A549 (cell line): ENCODE results near the gene AAGAB. TPM values are rescaled to one million over a fixed set of nuclear protein-coding genes. Genes with fewer than 3 reads are reported as not detected.

Experiments used
- ATAC-seq, 2 experiments: fragments of 200-7000 bp in 1 of 2; fragments of >200 bp in 1 of 2; cut with Nextera tagmentation in 1 of 2; cut with Tn5 transposase in 1 of 2; 3 replicates each; pipeline versions ENCODE4 v1.8.0 to v1.9.1; 2018 to 2020; ENCODE audit warnings: mild to moderate bottlenecking in 1 of 2, moderate library complexity in 1 of 2
- CTCF ChIA-PET: fragments of 300-600 bp; sonication (Branson Sonifier 250); formaldehyde crosslinking; extraction: SDS; loops from one replicate; lab custom pipeline; 2021; ENCODE audit warnings: antibody characterized with exemption, inconsistent platforms; lab: Yijun Ruan, JAX
- POLR2A ChIA-PET: fragments of 350-600 bp; formaldehyde crosslinking; extraction: SDS; loops from one replicate; lab custom pipeline; 2021; ENCODE audit warnings: antibody characterized with exemption, inconsistent platforms; lab: Yijun Ruan, JAX
- DNase-seq, 2 experiments: peaks; one replicate each; pipeline versions ENCODE4 v3.0.0 to v3.0.0-alpha.2; 2011 to 2016; ENCODE audit warnings: low read depth in 1 of 2, low spot score in 1 of 2
- FAIRE-seq: peaks from 2 replicates; lab custom pipeline; 2011; peaks lifted over from hg19 to GRCh38; lab: Jason Lieb, UNC
- H3K27ac ChIP-seq, 2 experiments: fragments of >200 bp; sonication (Bioruptor Twin); formaldehyde crosslinking; 3 replicates each; pipeline ENCODE4 v1.5.1; 2016 to 2017
- H3K4me1 ChIP-seq: fragments of >200 bp; sonication (Bioruptor Twin); formaldehyde crosslinking; 3 replicates; pipeline ENCODE4 v1.6.1; 2016
- H3K4me2 ChIP-seq: fragments of >200 bp; sonication (Bioruptor Twin); formaldehyde crosslinking; 3 replicates; pipeline ENCODE4 v1.6.1; 2016
- H3K4me3 ChIP-seq: fragments of >200 bp; sonication (Bioruptor Twin); formaldehyde crosslinking; 3 replicates; pipeline ENCODE4 v1.5.1; 2016
- H3K9me3 ChIP-seq: fragments of >200 bp; sonication (Bioruptor Twin); formaldehyde crosslinking; 3 replicates; pipeline ENCODE4 v1.6.1; 2016
- CHD4 ChIP-seq: fragments of 200-600 bp; sonication (generic); IDR thresholded peaks from 2 replicates; pipeline ENCODE4 v1.6.1; 2016; ENCODE audit warnings: antibody characterized with exemption, mild to moderate bottlenecking, borderline replicate concordance
- CTCF ChIP-seq: fragments of >200 bp; sonication (Bioruptor Twin); formaldehyde crosslinking; IDR thresholded peaks from 3 replicates; pipeline ENCODE4 v1.5.1; 2016
- EP300 ChIP-seq, 2 experiments: fragments of >200 bp; sonication (Bioruptor Twin); formaldehyde crosslinking; IDR thresholded peaks; 2 replicates in 1 of 2; 3 replicates in 1 of 2; pipeline ENCODE4 v1.6.1; 2016 to 2017
- FOSL2 ChIP-seq, 2 experiments: fragments of 450-650 bp in 1 of 2; fragments of >200 bp in 1 of 2; sonication (Bioruptor Twin) in 1 of 2; formaldehyde crosslinking; IDR thresholded peaks; 2 replicates each; pipeline versions ENCODE4 v1.5.0 to v1.6.1; 2016 to 2020; ENCODE audit warnings: mild to moderate bottlenecking in 1 of 2, moderate library complexity in 1 of 2
- HDAC2 ChIP-seq: fragments of 200-600 bp; sonication (generic); IDR thresholded peaks from 2 replicates; pipeline ENCODE4 v1.6.1; 2016
- HOXA7 ChIP-seq: fragments of 250-450 bp; sonication (Bioruptor Pico); IDR thresholded peaks from 2 replicates; pipeline ENCODE4 v1.5.0; 2020; ENCODE audit warnings: mild to moderate bottlenecking, moderate library complexity
- HOXB5 ChIP-seq: fragments of 250-450 bp; sonication (Bioruptor Pico); IDR thresholded peaks from 2 replicates; pipeline ENCODE4 v1.5.0; 2020; ENCODE audit warnings: mild to moderate bottlenecking, moderate library complexity
- JUNB ChIP-seq: fragments of >200 bp; sonication (Bioruptor Twin); formaldehyde crosslinking; IDR thresholded peaks from 2 replicates; pipeline ENCODE4 v1.6.1; 2016
- MAZ ChIP-seq: fragments of 150-350 bp; IDR thresholded peaks from 2 replicates; pipeline ENCODE4 v1.6.1; 2014; ENCODE audit warnings: antibody characterized with exemption, low read depth, low read length, borderline replicate concordance
- NFE2L2 ChIP-seq: fragments of 150-350 bp; conservative IDR thresholded peaks from 2 replicates; pipeline ENCODE4 v1.6.1; 2014; ENCODE audit warnings: low read length
- NPAS2 ChIP-seq: fragments of 250-450 bp; sonication (Bioruptor Pico); IDR thresholded peaks from 2 replicates; pipeline ENCODE4 v1.8.0; 2022; ENCODE audit warnings: mild to moderate bottlenecking, moderate library complexity, borderline replicate concordance
- PBX3 ChIP-seq: IDR thresholded peaks from 2 replicates; pipeline ENCODE4 v1.6.1; 2012
- PHF8 ChIP-seq: fragments of 200-600 bp; sonication (generic); IDR thresholded peaks from 2 replicates; pipeline ENCODE4 v1.6.1; 2016; ENCODE audit warnings: low read depth, mild to moderate bottlenecking, antibody characterized with exemption, moderate library complexity, borderline replicate concordance
- RAD21 ChIP-seq, 2 experiments: fragments of >200 bp in 1 of 2; sonication (Bioruptor Twin) in 1 of 2; formaldehyde crosslinking in 1 of 2; IDR thresholded peaks in 1 of 2; conservative IDR thresholded peaks in 1 of 2; 2 replicates in 1 of 2; 3 replicates in 1 of 2; pipeline ENCODE4 v1.6.1; 2012 to 2018; ENCODE audit warnings: inconsistent platforms in 1 of 2
- RARB ChIP-seq: fragments of 250-450 bp; sonication (Bioruptor Pico); IDR thresholded peaks from 2 replicates; pipeline ENCODE4 v1.8.0; 2021; ENCODE audit warnings: mild to moderate bottlenecking, moderate library complexity
- SMC3 ChIP-seq: fragments of >200 bp; sonication (Bioruptor Twin); formaldehyde crosslinking; IDR thresholded peaks from 3 replicates; pipeline ENCODE4 v1.6.1; 2018; ENCODE audit warnings: inconsistent platforms
- TP53 ChIP-seq: fragments of 250-450 bp; sonication (Bioruptor Pico); IDR thresholded peaks from 2 replicates; pipeline ENCODE4 v1.5.0; 2021; ENCODE audit warnings: mild to moderate bottlenecking, moderate library complexity
- ZC3H11A ChIP-seq: fragments of 450-650 bp; IDR thresholded peaks from 2 replicates; pipeline ENCODE4 v1.6.1; 2014; ENCODE audit warnings: antibody characterized with exemption, mild to moderate bottlenecking
- ZFP36 ChIP-seq: fragments of 450-650 bp; IDR thresholded peaks from 2 replicates; pipeline ENCODE4 v1.6.1; 2014; ENCODE audit warnings: borderline replicate concordance; ENCODE audit not compliant: partially characterized antibody
- ZNF302 ChIP-seq: fragments of 250-450 bp; sonication (Bioruptor Pico); IDR thresholded peaks from 2 replicates; pipeline ENCODE4 v1.9.0; 2021; ENCODE audit warnings: inconsistent platforms, mild to moderate bottlenecking, moderate library complexity
- ZSCAN20 ChIP-seq: fragments of 250-450 bp; sonication (Bioruptor Pico); IDR thresholded peaks from 2 replicates; pipeline ENCODE4 v1.8.0; 2022; ENCODE audit warnings: mild to moderate bottlenecking, moderate library complexity
- WGBS: methylation state at CpG from one replicate; pipeline ENCODE4 v1.1.6; 2017; ENCODE audit errors: missing lambda C conversion rate; 5-methylcytosine and 5-hydroxymethylcytosine counted together
- polyA plus RNA-seq, 4 experiments: library from polyadenylated mRNA; depleted of rRNA in 3 of 4; stranded (reverse); fragments of >200 nt; fragmentation: RNase III in 1 of 4; extraction: RNeasy Plus Mini Kit Qiagen cat#74134 plus additional on column Dnase treatment in 1 of 4; gene quantifications; 2 replicates in 3 of 4; 3 replicates in 1 of 4; pipeline ENCODE4 v1.2.3, GENCODE V29; 2011 to 2017
- TF ChIP-seq, protein P1 (sequence below): fragments of 200-600 bp; sonication (generic); IDR thresholded peaks from 2 replicates; pipeline ENCODE4 v1.6.1; 2016; ENCODE audit warnings: antibody characterized with exemption, mild to moderate bottlenecking, moderate library complexity

AAGAB gene
- polyA plus RNA-seq, 2 of the 4 experiments (the other 2 are of a cell fraction) = 68.9 to 107 TPM

DNA sequence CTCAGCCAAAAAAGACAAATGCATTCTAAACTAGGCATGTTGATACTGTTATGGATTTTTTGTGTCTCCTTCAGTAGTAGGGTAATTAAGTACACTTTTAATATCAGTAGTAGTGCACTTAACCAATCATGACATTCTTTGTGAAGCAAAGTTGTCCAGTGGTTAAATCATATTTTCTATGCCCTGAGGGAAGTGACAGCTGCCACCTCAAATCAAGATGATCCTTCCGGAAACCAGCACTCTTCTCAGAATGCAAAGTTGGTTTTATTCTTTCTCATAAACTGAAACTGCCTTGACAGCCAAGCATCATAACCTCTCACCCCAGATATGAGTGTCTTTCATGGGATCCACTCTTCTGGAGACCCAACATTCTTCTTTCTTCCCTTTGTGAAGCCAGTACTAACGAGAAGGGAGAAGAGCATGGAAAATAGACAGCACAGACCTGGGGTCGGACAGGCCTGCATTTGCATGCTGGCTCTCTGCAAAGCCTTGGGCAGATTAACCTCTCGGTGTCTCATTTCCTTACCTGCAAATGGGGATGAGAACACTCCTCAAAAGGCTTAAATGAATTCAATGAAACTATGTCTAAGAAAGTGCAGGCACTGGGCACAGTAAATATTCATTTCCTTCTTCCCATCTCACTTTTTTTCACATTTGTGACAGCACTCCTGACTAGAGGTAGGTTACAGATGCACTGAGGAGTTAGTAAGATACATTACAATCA lies 13.2 kb downstream of the AAGAB start:
- no peak overlapping the region for H3K27ac ChIP-seq
- FAIRE-seq = no peak
- no peak for DNase-seq
- no peak overlapping the region for H3K4me3 ChIP-seq
- CTCF ChIA-PET = interaction anchor here (0.9 to 2.9 kb wide), 18 partner anchors 10 to 587 kb away, joined by 3 to 15 read pairs (median 4); partner anchors contain the start of gene AAGAB
- H3K4me1 ChIP-seq = peaks cover 41% of the 10 kb centered on the region
- POLR2A ChIA-PET = no interaction called here
- WGBS = 85% methylated on average over 4 of the region's 4 CpGs
- TF ChIP-seq PHF8 (no peak), TP53 (CRISPR knock-in tag) (no peak), ZC3H11A (no peak), NFE2L2 (no peak), MAZ (no peak)
- TF ChIP-seq, protein P1, sequence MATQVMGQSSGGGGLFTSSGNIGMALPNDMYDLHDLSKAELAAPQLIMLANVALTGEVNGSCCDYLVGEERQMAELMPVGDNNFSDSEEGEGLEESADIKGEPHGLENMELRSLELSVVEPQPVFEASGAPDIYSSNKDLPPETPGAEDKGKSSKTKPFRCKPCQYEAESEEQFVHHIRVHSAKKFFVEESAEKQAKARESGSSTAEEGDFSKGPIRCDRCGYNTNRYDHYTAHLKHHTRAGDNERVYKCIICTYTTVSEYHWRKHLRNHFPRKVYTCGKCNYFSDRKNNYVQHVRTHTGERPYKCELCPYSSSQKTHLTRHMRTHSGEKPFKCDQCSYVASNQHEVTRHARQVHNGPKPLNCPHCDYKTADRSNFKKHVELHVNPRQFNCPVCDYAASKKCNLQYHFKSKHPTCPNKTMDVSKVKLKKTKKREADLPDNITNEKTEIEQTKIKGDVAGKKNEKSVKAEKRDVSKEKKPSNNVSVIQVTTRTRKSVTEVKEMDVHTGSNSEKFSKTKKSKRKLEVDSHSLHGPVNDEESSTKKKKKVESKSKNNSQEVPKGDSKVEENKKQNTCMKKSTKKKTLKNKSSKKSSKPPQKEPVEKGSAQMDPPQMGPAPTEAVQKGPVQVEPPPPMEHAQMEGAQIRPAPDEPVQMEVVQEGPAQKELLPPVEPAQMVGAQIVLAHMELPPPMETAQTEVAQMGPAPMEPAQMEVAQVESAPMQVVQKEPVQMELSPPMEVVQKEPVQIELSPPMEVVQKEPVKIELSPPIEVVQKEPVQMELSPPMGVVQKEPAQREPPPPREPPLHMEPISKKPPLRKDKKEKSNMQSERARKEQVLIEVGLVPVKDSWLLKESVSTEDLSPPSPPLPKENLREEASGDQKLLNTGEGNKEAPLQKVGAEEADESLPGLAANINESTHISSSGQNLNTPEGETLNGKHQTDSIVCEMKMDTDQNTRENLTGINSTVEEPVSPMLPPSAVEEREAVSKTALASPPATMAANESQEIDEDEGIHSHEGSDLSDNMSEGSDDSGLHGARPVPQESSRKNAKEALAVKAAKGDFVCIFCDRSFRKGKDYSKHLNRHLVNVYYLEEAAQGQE = no peak
- peak in 1 of 2 experiments; percentile 27; a peak in 3 of 6 replicates for ATAC-seq
- H3K9me3 ChIP-seq = no peaks in the 10 kb centered on the region
- H3K4me2 ChIP-seq = no peak overlapping the region

DNA sequence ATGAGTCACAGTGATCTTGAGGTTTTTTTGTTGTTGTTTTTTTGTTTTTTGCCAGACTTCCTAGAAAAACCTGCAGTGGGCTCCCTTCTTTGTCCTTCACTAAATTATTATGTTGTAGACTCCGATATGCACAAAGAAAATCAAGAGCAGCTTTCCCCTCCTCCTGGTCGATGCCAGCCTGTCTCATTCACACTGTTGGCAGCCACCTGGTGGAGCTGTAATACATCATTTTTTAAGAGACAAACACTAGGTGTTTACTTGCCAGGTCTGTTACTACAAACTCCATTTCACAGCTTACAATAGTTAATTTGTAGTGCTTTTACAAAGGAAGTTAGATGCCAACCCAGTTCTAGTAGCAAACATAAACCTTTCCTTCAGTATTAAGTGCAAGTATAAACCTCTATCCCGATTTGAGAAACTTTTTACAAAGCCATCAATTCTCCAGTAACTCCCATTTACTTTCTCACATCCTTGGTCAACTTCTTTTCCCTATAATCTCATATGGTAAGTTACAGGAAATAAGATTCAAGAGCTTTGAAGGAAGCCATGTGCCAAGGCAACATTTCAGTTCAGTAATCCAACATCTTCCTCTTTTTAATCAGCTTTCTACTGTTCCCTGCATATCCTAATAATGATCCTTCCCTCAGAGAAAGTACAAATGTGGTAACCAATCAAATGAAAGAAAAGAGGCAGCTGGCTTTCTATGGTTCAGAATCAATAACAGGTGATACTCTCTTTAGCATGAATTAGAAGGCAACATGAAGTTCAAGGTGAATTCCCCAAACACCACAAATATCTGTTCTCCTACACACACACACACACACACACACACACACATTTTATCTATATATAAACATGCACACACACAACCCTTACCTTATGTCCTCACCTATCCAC lies 14.0 kb downstream of the AAGAB start:
- peak; percentile 55 to 57 for DNase-seq
- peak; percentile 63 for FAIRE-seq
- WGBS = 19% methylated on average over 3 of the region's 3 CpGs
- peak overlapping the region; percentile 48 for H3K4me2 ChIP-seq
- ChIA-PET POLR2A (interaction anchor here (1.8 kb wide), 1 partner anchor 14 kb away, joined by 9 read pairs; the partner anchor contains the start of genes AAGAB and IQCH), CTCF (interaction anchor here (0.5 to 2.9 kb wide), 31 partner anchors 10 to 984 kb away, joined by 3 to 15 read pairs (median 4); partner anchors contain the start of gene AAGAB)
- no peak overlapping the region for H3K4me3 ChIP-seq
- no peak for TF ChIP-seq PBX3
- peak; percentile 66 to 74 for TF ChIP-seq RAD21 (conservative IDR thresholded peaks at IDR 0.05 in 1 of 2, IDR thresholded peaks at IDR 0.05 in 1 of 2)
- TF ChIP-seq HOXB5 (CRISPR knock-in tag) = no peak
- TF ChIP-seq RARB = no peak
- TF ChIP-seq CHD4 = no peak
- peak; percentile 66 for TF ChIP-seq CTCF
- no peak for TF ChIP-seq ZSCAN20 (CRISPR knock-in tag)
- no peak for TF ChIP-seq NPAS2 (CRISPR knock-in tag)
- no peak for TF ChIP-seq HOXA7 (CRISPR knock-in tag)
- TF ChIP-seq FOSL2 (IDR thresholded peaks at IDR 0.05) = no peak
- 0 out of 2 replicates have a peak, but pooled peaks have one; percentile 28 for TF ChIP-seq FOSL2 (CRISPR knock-in tag; IDR thresholded peaks at IDR 0.05)
- TF ChIP-seq ZFP36 = no peak
- no peak for TF ChIP-seq EP300 (IDR thresholded peaks at IDR 0.05)
- no peak for TF ChIP-seq ZNF302 (CRISPR knock-in tag)
- TF ChIP-seq SMC3 = peak; percentile 58
- TF ChIP-seq HDAC2 = no peak
- TF ChIP-seq JUNB = no peak
- peaks cover 41% of the 10 kb centered on the region for H3K4me1 ChIP-seq
- ATAC-seq = peak; percentile 91 to 95
- H3K27ac ChIP-seq = no peak overlapping the region
- H3K9me3 ChIP-seq = no peaks in the 10 kb centered on the region
